NB4 (cell line): ENCODE measurements around the gene ARPC1A.

ENCODE experiments used
- MAX ChIP-seq: IDR thresholded peaks from 2 replicates; pipeline ENCODE4 v1.6.1; 2011; ENCODE audit warnings: low read depth, low read length
- MYC ChIP-seq: IDR thresholded peaks from 2 replicates; pipeline ENCODE4 v1.6.1; 2011; ENCODE audit warnings: low read depth, low read length
- TF ChIP-seq, protein P1 (sequence below): IDR thresholded peaks from one replicate; pipeline ENCODE4 v1.5.1; 2012; ENCODE audit warnings: low read depth, low read length

- TF ChIP-seq, protein P1, sequence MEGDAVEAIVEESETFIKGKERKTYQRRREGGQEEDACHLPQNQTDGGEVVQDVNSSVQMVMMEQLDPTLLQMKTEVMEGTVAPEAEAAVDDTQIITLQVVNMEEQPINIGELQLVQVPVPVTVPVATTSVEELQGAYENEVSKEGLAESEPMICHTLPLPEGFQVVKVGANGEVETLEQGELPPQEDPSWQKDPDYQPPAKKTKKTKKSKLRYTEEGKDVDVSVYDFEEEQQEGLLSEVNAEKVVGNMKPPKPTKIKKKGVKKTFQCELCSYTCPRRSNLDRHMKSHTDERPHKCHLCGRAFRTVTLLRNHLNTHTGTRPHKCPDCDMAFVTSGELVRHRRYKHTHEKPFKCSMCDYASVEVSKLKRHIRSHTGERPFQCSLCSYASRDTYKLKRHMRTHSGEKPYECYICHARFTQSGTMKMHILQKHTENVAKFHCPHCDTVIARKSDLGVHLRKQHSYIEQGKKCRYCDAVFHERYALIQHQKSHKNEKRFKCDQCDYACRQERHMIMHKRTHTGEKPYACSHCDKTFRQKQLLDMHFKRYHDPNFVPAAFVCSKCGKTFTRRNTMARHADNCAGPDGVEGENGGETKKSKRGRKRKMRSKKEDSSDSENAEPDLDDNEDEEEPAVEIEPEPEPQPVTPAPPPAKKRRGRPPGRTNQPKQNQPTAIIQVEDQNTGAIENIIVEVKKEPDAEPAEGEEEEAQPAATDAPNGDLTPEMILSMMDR, result no peak
- TF ChIP-seq MYC (no peak), MAX (no peak)
Observed at GRCh38 chr7:99372275-99373090, 46.8 kb downstream of the ARPC1A start.
